GM21423 (cell line): ENCODE measurements around the gene RPTOR.

Experiments used
- ATAC-seq: cut with Tn5 transposase; IDR thresholded peaks from one replicate; pipeline ENCODE4 v1.9.1; 2021; ENCODE audit warnings: mild to moderate bottlenecking, moderate library complexity; ENCODE audit not compliant: unreplicated experiment

The RPTOR gene

GRCh38 chr17:80856863-80857755 is 312.5 kb downstream of the RPTOR start:
- ATAC-seq = no peak

DNA sequence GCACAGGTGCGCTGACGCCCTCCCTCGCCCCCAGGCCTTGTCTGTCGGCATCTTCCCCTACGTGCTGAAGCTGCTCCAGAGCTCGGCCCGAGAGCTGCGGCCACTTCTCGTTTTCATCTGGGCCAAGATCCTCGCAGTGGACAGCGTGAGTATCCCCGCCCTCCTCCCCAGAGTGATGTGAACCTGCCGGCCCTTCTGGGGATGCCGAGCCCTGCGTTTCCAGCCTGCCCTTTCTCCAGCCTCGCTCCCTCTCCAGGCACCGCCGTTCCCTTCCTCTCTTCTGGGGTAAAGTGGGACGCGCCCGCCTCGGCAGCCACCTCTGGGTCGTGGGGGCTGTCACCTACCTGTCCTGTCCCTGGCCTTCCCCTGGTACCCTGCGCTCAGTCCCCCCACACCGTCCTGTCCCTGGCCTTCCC is 313.1 kb downstream of the RPTOR start:
- no peak for ATAC-seq

DNA sequence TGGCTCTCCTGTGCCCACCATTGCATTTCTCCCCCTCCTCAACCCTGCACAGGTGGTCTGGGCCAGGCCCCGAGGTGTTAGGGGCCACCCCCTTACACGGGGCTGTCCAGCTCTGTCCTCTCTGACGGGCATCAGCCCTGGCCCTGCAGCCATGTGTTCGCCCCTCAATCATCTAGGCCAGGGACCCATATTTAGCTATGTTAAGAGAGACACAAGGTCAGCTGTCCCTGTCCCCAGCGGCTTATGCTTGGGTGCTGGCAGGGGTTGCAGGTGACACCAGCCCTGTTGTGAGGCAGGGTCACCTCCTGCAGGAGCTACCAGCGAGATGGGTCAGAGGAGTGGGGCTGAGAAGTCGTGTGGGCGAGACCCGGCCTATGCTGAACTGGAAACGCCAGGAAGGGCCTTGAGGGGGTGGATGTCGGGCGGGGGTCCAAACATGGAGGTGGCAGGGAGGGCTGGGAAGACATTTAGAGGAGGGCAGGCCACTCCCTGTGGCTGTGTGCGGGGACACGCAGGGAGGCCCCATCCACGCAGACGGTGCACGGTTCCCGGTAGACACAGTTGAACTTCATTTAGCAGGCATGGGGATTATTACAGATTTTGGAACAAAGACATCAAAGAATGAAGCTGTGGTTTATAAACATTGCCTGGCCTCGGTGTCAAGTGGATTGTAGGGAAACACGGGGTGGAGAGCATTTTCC is 313.8 kb downstream of the RPTOR start:
- no peak for ATAC-seq

DNA sequence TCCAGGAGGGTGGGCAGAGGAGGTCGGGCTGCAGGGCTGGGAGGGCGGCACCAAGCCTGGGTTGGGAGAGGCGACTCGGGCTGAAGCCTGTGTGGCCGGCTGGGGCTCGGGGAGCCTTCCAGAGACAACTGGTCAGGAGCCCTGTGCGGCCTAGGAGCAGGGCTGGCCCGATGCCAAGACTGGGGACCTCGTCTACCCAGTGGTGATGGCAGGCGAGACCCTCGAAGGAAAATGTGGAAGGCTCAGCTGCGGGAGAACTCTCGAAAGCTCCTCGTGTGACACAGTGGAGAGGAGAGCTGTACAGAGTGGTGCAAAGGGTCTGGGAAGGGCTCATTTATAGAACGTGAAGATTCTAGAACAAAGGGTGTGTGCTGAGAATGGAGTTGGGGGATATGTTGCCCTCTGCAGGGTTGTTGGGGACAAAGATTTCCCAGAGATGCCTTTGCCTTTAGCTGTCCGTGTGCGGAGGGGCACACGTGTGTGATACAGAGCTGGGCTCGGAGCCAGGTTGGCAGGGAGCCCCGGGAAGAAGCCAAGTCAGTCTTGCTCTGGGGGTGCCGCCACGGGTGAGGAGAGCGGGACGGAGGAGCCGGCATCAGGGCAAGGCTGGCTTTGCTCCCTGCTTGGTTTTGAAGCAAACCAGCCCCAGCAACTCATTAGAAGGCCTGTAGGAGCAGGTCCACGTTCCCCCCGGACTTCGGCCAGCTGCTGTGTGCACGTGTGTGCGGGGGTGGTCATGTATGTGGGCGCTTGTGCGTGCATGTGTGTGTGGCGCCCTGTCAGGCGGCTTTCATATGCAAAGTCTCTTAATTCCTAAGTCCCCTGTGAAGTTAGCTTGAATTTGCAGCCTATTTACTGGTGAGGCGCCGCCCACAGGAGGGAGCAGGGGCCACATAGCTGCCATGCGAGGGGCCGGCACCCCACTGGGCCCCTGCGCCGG is 314.6 kb downstream of the RPTOR start:
- ATAC-seq = no peak

DNA sequence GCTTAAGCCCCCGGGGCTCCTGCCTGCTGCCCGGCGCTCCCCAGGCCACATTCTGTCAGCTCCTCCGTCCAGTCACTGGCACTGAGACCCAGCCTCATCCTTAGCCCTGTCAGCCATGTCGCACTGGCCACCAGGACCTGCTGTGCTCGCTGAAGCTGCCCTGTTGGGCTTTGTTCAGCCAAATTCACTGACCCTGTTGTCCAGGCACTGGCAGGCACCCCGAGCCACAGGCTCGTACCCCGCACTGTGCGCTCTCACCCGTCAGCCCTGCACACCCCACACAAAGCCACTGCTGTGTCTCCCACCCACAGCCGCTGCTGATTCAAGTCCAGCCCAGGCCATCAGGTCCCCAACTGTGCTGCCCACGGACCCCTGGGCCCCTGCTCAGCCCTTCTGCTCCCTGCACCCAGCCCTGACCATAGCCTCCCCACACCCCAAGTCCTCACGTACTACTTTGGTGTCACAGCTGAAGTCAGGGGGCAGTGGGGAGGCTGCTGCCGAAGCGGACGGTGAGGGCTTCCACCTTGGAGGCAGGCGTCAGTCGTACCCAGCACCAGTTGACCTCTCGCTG is 315.5 kb downstream of the RPTOR start:
- no peak for ATAC-seq

DNA sequence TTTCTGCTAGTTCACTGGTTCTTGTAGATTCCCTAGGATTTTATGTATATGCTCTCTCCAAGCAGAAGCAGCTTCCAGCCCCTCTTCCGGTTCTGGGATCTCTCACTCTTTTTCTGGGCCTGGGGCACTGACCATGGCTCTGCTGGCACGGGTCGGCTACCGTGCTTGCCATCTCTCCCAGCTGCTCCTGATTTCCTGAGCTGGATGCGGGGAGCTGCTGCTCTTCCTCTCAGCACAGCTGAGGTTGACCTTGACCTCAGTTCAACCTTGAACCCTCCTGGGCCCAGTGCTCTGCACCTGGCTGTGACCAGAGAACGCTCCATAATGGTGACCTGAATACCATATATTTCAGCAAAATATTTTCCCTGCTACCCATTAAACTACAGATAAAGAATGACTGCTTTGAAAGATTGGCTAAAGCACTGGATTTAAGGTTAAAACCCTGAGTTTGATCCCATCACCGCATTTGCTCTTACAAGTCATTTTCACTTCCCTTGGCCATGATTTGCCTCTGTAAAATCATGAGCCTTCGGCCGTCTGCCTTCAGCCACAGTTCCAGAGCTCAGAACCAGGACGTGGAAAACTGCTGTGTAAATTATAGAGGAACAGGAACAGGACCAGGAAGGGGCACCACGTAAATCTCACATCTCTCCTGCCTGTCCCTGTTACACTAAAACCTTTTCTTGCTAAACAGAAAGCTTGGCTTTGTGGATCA is 316.2 kb downstream of the RPTOR start:
- ATAC-seq = no peak

- no peak for ATAC-seq
Measured at GRCh38 chr17:80861418-80861815, 316.8 kb downstream of the RPTOR start.

DNA sequence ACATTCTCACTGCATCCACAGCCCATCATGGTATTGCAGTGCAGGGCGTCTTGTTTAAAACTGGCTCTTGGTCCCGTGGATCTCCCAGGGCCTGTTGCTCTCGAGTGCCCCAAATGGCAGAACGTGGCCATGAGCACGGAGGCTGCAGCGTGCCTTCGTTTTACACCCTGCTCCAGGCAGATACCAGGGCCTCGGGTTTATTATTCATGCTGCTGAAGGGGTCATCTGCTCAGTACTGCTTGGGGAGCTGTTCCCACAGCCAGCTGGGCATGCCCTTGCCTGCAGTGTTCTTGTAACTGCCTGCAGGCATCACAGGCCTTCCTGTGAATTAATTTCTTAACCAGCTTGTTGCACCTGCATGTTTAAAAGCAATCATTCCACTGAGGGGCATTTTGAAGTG is 317.3 kb downstream of the RPTOR start:
- ATAC-seq = no peak

DNA sequence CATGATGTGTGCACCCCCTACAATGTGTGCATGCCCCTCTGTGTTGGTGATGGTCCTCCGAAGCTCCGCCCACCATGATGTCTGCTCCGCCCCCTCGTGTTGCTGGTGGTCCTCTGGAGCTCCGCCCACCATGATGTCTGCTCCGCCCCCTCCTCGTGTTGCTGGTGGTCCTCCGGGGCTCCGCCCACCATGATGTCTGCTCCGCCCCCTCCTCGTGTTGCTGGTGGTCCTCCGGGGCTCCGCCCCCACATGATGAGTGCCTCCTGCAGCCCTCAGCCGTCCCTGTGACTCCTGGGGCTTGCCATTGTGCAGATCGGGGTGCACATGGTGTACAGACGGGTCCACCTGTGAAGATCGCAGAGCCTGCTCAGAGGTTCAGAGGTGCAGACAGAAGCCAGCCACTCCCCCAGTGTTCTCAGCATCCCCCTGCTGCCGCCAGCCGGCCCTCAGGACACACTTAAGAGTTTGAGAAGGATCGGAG is 317.9 kb downstream of the RPTOR start:
- no peak for ATAC-seq

GRCh38 chr17:80862978-80863377 is 318.3 kb downstream of the RPTOR start:
- ATAC-seq = no peak

- no peak for ATAC-seq
Measured at GRCh38 chr17:80863626-80864025, 319.0 kb downstream of the RPTOR start.

- no peak for ATAC-seq
Measured at GRCh38 chr17:80864751-80865150, 320.1 kb downstream of the RPTOR start.

- ATAC-seq = no peak
Measured at GRCh38 chr17:80866050-80866793, 321.6 kb downstream of the RPTOR start.

- no peak for ATAC-seq
Measured at GRCh38 chr17:80868022-80868609, 323.5 kb downstream of the RPTOR start.

DNA sequence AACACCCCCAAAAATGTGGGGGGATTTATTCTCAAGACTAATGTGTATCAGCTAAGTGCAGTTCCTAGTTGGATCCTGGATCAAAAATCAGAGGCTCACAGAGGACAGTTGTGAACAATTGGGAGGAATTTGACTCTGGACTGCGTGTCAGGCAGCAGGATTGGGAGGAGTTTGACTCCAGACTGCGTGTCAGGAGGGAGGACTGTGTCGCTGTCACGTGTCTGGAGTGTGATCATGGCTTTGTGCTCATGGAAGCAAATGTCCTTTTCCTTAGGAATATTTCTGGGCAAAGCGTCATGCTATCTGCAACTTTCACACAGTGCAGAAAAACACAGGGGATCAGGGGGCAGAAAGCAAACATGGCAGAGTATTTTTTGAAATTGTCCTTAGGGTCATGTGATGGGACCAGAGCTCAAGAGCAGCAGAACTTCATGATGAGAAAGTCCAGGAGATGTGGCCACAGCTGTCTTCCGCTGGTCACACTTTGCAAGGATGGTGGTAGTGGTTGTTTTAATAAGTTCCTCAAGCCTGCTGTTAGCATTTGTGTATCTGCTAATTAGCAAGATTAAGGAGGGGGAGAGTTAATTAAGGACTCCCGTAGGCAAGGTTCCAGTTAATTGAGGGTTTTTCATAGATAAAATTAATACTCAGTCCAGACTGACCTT is 325.0 kb downstream of the RPTOR start:
- no peak for ATAC-seq

DNA sequence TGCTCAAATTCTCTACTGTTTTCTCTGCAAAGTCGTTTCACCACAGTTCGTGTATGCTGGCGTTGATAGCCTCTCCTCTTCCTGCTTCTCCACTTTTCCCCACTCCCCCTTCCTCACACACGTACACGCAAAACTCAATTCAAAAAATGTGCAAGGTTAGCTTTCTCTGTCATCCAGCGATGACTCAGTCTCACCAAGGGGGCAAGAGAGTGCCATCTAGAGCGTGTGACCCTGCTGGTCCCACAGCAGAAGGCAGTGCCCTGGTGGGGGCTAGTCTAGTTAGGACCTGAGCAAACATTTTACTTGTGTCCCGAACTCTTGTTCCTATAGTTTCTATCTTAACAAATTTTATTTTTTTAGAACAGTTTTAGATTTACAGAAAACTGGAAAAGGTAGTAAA is 325.8 kb downstream of the RPTOR start:
- ATAC-seq = no peak

- ATAC-seq = no peak
Measured at GRCh38 chr17:80871341-80871740, 326.7 kb downstream of the RPTOR start.

GRCh38 chr17:80872001-80872500 is 327.4 kb downstream of the RPTOR start:
- ATAC-seq = no peak
